BLaER1 treated with 17β-estradiol and CSF1 and Interleukin-3, amounts not matched to agents 10 nM and 100 nM (cell line): ENCODE measurements around the gene GNLY.
"Not testable (repeated sequence)": the region's sequence is repeated elsewhere in the genome, so short reads cannot be mapped to it uniquely, and the experiment has no call there.

Source experiments
- H3K27ac ChIP-seq, 11 experiments: shearing (Covaris generic); formaldehyde crosslinking; 2 replicates each; pipeline ENCODE4 v1.8.1; 2022
- H3K27me3 ChIP-seq, 11 experiments: shearing (Covaris generic); formaldehyde crosslinking; 2 replicates each; pipeline ENCODE4 v1.8.1; 2022
- H3K36me3 ChIP-seq, 11 experiments: shearing (Covaris generic); formaldehyde crosslinking; 2 replicates each; pipeline ENCODE4 v1.8.1; 2022
- H3K4me1 ChIP-seq, 10 experiments: shearing (Covaris generic); formaldehyde crosslinking; 2 replicates each; pipeline ENCODE4 v1.8.1; 2022
- H3K4me2 ChIP-seq, 11 experiments: shearing (Covaris generic); formaldehyde crosslinking; 2 replicates each; pipeline ENCODE4 v1.8.1; 2022
- H3K4me3 ChIP-seq, 10 experiments: shearing (Covaris generic); formaldehyde crosslinking; 2 replicates each; pipeline ENCODE4 v1.8.1; 2022
- H3K9ac ChIP-seq, 11 experiments: shearing (Covaris generic); formaldehyde crosslinking; 2 replicates each; pipeline ENCODE4 v1.8.1; 2022
- H3K9me3 ChIP-seq, 11 experiments: shearing (Covaris generic); formaldehyde crosslinking; replicated peaks in 1 of 11; 2 replicates each; pipeline ENCODE4 v1.8.1; 2022
- H4K20me1 ChIP-seq, 11 experiments: shearing (Covaris generic); formaldehyde crosslinking; 2 replicates each; pipeline ENCODE4 v1.8.1; 2022
- Cebpa-rat ChIP-seq, 11 experiments: shearing (Covaris generic); IDR thresholded peaks; 2 replicates each; pipeline ENCODE4 v1.8.1; 2022

GNLY gene

GRCh38 chr2:85713836-85714235 lies 19.7 kb downstream of the GNLY start:
- no peak for TF ChIP-seq Cebpa-rat (IDR thresholded peaks at IDR 0.05)
- no peaks in the 10 kb centered on the region for H3K9me3 ChIP-seq
- H4K20me1 ChIP-seq, result no peaks in the 10 kb centered on the region
- H3K27ac ChIP-seq, result no peak overlapping the region; a peak in 1 of 22 replicates
- peaks cover 43 to 67% (median 50%) of the 10 kb centered on the region in 10 experiments for H3K4me1 ChIP-seq
- no peak overlapping the region for H3K4me3 ChIP-seq
- H3K36me3 ChIP-seq, result no peaks in the 10 kb centered on the region
- no peaks in the 10 kb centered on the region for H3K27me3 ChIP-seq
- peak overlapping the region in 4 of 11 experiments; percentile 14 to 94 (median 90); a peak in 6 of 22 replicates for H3K4me2 ChIP-seq
- no peak overlapping the region for H3K9ac ChIP-seq

DNA sequence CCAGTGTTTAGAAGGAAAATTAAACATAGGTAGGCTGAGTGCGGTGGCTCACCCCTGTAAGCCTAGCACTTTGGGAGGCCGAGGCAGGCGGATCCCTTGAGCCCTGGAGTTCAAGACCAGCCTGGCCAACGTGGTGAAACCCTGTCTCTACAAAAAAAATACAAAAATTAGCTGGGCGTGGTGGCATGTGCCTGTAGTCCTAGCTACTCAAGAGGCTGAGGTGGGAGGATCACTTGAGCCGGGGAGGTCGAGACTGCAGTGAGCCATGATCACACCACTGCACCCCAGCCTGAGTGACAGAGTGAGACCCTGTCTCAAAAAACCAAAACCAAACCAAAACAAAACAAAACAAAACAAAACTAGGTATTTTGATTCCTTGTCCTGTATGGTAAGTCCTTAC lies 20.3 kb downstream of the GNLY start:
- H3K27ac ChIP-seq, H3K36me3 ChIP-seq, H3K27me3 ChIP-seq, H4K20me1 ChIP-seq, H3K9me3 ChIP-seq, H3K9ac ChIP-seq, H3K4me3 ChIP-seq: not testable (repeated sequence)
- Histone ChIP-seq H3K4me2 (peak overlapping the region in 6 of 11 experiments; percentile 9 to 94 (median 17); a peak in 6 of 22 replicates), H3K4me1 (peaks cover 39 to 61% (median 44%) of the 10 kb centered on the region in 10 experiments)

DNA sequence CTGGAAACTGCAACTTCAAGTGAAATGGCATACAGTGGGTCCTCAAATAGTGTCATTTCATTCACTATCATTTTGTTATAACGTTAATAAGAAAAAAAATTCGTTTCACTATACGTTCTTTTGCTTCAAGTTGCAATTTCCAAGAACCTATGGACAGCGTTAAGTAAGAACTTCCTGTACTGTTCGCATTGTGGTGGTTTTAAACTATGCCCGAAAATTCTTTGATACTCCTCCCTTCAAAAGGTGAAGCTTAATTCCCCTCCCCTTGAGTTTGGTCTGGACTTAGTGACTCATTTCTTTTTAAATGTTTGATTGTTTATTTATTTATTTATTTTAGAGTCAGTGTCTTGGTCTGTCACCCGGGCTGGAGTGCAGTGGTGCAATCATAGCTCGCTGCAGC lies 20.7 kb downstream of the GNLY start:
- H3K4me1 ChIP-seq, result peaks cover 35 to 57% (median 40%) of the 10 kb centered on the region in 10 experiments
- H3K27ac ChIP-seq, result no peak overlapping the region
- H4K20me1 ChIP-seq, result no peaks in the 10 kb centered on the region
- H3K4me2 ChIP-seq, result peak overlapping the region in 5 of 11 experiments; percentile 9 to 94 (median 20); a peak in 6 of 22 replicates
- H3K36me3 ChIP-seq, result no peaks in the 10 kb centered on the region
- no peak overlapping the region for H3K9ac ChIP-seq
- TF ChIP-seq Cebpa-rat (IDR thresholded peaks at IDR 0.05), result no peak
- no peaks in the 10 kb centered on the region for H3K27me3 ChIP-seq
- no peak overlapping the region for H3K4me3 ChIP-seq
- no peaks in the 10 kb centered on the region for H3K9me3 ChIP-seq

DNA sequence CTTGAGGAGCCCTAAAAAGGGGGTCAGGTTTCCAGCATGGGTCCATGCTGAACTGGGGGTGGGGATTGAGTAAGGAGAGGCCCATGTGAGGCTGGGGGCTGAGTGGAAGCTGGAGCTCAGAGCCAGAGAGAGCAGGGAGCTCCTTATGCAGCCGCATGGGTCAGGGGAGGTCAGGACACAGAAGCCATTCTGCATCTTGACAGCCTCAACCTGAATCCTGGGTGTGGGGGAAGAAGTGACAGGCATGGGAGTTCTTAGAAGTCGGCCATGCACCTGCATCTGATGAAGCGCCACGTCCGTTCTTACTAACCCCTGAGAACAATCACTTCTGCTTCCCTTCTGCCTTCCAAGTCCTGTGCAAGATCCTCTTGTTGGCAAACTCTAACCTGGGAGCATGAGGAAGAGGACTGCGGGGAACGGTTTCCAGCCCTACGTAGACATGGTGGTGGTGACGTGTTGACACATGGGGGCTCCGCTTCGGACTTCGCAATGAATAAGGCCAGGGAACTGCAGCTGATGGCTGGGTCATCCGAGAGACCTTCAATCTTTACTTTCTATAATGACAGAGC lies 22.3 kb downstream of the GNLY start:
- peaks cover 19 to 41% (median 24%) of the 10 kb centered on the region in 10 experiments for H3K4me1 ChIP-seq
- no peaks in the 10 kb centered on the region for H4K20me1 ChIP-seq
- H3K27ac ChIP-seq, result no peak overlapping the region
- TF ChIP-seq Cebpa-rat (IDR thresholded peaks at IDR 0.05), result no peak
- H3K9me3 ChIP-seq, result 0 out of 22 replicates have a peak, but pooled peaks cover 0 to 2% (median 0%) of the 10 kb centered on the region in 11 experiments
- no peak overlapping the region for H3K4me2 ChIP-seq
- H3K4me3 ChIP-seq, result no peak overlapping the region
- no peaks in the 10 kb centered on the region for H3K36me3 ChIP-seq
- H3K9ac ChIP-seq, result no peak overlapping the region
- H3K27me3 ChIP-seq, result no peaks in the 10 kb centered on the region

- no peaks in the 10 kb centered on the region for H3K27me3 ChIP-seq
- no peak overlapping the region for H3K4me3 ChIP-seq
- peaks cover 9 to 32% (median 14%) of the 10 kb centered on the region in 10 experiments for H3K4me1 ChIP-seq
- no peaks in the 10 kb centered on the region for H3K36me3 ChIP-seq
- H3K9ac ChIP-seq, result no peak overlapping the region
- H3K27ac ChIP-seq, result no peak overlapping the region
- no peaks in the 10 kb centered on the region for H4K20me1 ChIP-seq
- no peak overlapping the region for H3K4me2 ChIP-seq
- TF ChIP-seq Cebpa-rat (IDR thresholded peaks at IDR 0.05), result no peak
- H3K9me3 ChIP-seq, result 0 out of 22 replicates have a peak, but pooled peaks cover 0 to 2% (median 0%) of the 10 kb centered on the region in 11 experiments
These were observed 23.3 kb downstream of the GNLY start for GRCh38 chr2:85717308-85718008.

DNA sequence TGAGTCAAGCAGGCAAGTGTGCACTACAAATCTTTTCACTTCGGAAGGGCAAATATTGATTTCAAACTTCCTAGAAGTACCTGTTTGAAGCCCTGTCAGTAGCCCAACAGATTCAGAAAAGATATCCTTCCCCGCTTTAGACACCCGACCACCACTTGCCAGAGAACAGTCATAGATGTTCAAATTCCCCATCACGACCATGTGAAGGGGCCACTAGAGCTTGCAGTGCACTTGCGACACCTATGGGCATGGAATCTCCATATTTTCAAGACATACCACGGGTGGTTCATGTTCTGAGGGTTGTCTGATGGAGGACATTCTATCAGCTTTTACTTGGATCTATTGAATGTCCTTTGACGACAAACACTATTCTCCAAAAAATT lies 23.8 kb downstream of the GNLY start:
- Histone ChIP-seq H3K4me3 (no peak overlapping the region), H3K36me3 (no peaks in the 10 kb centered on the region), H3K4me2 (no peak overlapping the region), H4K20me1 (no peaks in the 10 kb centered on the region), H3K9ac (no peak overlapping the region), H3K27ac (no peak overlapping the region), H3K27me3 (no peaks in the 10 kb centered on the region), H3K9me3 (0 out of 22 replicates have a peak, but pooled peaks cover 0 to 2% (median 0%) of the 10 kb centered on the region in 11 experiments), H3K4me1 (peaks cover 4 to 32% (median 10%) of the 10 kb centered on the region in 10 experiments)
- no peak for TF ChIP-seq Cebpa-rat (IDR thresholded peaks at IDR 0.05)

DNA sequence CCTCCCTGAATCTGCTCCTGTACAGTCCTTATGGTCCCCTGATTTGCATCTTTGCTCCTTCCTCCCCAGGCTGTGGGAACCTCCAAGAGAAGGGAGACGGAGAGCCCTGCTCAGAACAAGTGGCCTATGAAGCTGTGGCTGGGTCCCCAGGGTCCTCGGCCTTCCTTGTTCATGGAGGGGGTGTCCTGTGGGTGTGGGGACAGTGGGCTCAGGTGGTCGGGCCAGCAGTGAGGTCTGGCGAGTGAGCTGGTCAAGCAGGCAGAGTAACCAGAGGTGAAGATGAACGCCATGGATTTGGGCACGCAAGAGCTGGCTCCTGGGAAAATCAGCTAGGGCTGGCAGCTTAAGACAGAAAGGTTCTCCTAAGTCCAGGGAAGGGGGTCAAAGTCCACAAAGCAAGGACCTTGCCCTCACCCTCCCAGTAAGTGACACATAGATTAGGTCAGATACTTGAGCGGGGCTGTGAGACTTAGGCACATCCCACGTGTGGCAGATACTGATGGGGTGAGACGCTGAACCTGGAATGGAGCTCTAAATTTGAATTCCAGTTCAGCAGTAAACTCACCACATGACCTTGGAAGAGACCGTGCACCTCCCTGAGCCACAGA lies 24.8 kb downstream of the GNLY start:
- no peak overlapping the region for H3K9ac ChIP-seq

DNA sequence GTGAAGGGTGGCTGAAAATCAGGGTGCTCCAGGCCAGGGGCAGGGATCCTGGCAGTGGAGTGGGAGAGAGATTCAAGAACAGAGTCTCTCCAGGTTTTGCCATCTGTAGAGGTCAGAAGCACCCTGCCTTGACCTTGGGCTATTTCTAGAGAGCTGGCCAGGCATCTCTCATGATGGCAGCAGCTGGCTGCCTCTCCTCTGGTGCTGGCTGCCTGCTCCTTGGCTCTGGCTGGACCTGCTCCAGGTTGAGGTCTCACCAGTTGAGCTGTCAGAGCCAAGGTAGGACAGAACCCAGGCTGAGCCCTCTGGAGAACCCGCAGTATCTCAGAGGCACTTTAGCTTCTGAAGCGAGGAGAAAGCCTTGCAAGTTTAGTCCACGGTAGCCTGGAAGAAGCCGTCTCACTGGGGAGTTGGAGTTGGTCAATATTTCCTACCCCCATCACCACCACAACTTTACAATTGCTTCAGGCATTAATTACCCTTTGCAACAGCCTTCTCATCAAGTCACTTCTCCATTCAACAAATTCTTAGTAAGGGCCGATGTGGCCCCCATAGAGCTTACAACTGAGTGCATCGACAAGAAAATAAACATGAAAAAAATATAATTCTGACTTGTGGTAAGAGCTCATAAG lies 25.6 kb downstream of the GNLY start:
- no peak for TF ChIP-seq Cebpa-rat (IDR thresholded peaks at IDR 0.05)
- peaks cover 14 to 32% (median 20%) of the 10 kb centered on the region in 10 experiments for H3K4me1 ChIP-seq
- no peak overlapping the region for H3K4me2 ChIP-seq
- H3K27me3 ChIP-seq, result no peaks in the 10 kb centered on the region
- no peak overlapping the region for H3K9ac ChIP-seq
- H3K36me3 ChIP-seq, result no peaks in the 10 kb centered on the region
- H3K4me3 ChIP-seq, result no peak overlapping the region
- H4K20me1 ChIP-seq, result no peaks in the 10 kb centered on the region
- 0 out of 22 replicates have a peak, but pooled peaks cover 0 to 2% (median 0%) of the 10 kb centered on the region in 11 experiments for H3K9me3 ChIP-seq
- no peak overlapping the region for H3K27ac ChIP-seq

More for the DNA sequence above, 24.8 kb downstream of the GNLY start:
- no peaks in the 10 kb centered on the region for H3K36me3 ChIP-seq
- H3K4me2 ChIP-seq, result no peak overlapping the region
- peaks cover 7 to 32% (median 14%) of the 10 kb centered on the region in 10 experiments for H3K4me1 ChIP-seq
- H3K27ac ChIP-seq, result no peak overlapping the region
- H3K4me3 ChIP-seq, result no peak overlapping the region
- 0 out of 22 replicates have a peak, but pooled peaks cover 0 to 2% (median 0%) of the 10 kb centered on the region in 11 experiments for H3K9me3 ChIP-seq
- H3K27me3 ChIP-seq, result no peaks in the 10 kb centered on the region
- TF ChIP-seq Cebpa-rat (IDR thresholded peaks at IDR 0.05), result no peak
- H4K20me1 ChIP-seq, result no peaks in the 10 kb centered on the region

DNA sequence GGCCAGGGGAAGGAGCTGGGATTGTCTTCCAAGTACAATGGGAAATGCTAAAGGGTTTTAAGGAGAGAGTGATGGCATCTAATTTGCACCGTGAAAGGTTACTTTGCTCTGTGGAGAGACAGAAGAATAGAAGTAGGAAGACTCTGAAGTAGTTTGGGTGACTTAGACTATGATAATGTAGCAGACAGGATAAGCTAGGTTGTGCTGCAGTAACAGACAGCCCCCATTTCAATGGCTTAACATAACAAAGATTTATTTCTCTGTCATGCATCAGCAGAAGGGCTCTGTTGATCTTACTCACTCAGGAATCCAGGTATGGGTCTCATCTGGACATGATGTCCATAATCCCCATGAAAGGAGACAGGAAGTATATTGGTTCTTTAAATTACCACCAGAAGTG lies 26.4 kb downstream of the GNLY start:
- no peaks in the 10 kb centered on the region for H3K36me3 ChIP-seq
- 0 out of 22 replicates have a peak, but pooled peaks cover 0 to 2% (median 0%) of the 10 kb centered on the region in 11 experiments for H3K9me3 ChIP-seq
- H3K4me1 ChIP-seq, result peaks cover 22 to 32% (median 25%) of the 10 kb centered on the region in 10 experiments
- no peaks in the 10 kb centered on the region for H3K27me3 ChIP-seq
- H3K4me3 ChIP-seq, result no peak overlapping the region
- TF ChIP-seq Cebpa-rat (IDR thresholded peaks at IDR 0.05), result no peak
- H3K9ac ChIP-seq, result no peak overlapping the region
- H4K20me1 ChIP-seq, result no peaks in the 10 kb centered on the region
- H3K27ac ChIP-seq, result no peak overlapping the region
- no peak overlapping the region for H3K4me2 ChIP-seq
